ENCODE results near the gene SLC6A19. TPM values are rescaled to one million over a fixed set of nuclear protein-coding genes. Genes with fewer than 3 reads are reported as not detected.

Gene SLC6A19
- total and polyA plus RNA-seq, 9 donors, result 0.08 to 1.5 TPM; not detected in 7

DNA sequence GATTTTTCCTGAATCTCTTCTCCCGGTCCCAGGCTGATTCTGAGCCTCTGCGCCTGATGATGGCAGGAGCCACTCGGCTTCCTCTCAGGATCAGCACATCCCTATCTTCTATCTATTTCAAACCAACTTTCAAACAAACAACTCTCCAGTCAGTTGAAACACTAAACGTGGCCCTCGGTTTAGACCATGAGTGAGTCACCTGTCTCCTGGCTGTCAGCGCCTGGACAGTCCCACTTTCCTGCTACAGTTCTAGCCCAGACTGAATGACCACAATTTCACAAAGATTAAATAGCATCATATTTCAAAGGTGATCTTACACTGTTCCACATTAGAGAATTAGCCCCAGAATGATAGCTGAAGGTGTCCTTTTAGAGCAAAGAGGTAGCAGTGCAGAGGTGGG is 6.2 kb downstream of the SLC6A19 start:
- WGBS, 3 donors, result 71 to 77% (median 73%) methylated on average over 6 of the region's 6 CpGs
- no peaks in the 10 kb centered on the region for H3K36me3 ChIP-seq
- intact Hi-C loops (cut with DNase I), result no loop called here

DNA sequence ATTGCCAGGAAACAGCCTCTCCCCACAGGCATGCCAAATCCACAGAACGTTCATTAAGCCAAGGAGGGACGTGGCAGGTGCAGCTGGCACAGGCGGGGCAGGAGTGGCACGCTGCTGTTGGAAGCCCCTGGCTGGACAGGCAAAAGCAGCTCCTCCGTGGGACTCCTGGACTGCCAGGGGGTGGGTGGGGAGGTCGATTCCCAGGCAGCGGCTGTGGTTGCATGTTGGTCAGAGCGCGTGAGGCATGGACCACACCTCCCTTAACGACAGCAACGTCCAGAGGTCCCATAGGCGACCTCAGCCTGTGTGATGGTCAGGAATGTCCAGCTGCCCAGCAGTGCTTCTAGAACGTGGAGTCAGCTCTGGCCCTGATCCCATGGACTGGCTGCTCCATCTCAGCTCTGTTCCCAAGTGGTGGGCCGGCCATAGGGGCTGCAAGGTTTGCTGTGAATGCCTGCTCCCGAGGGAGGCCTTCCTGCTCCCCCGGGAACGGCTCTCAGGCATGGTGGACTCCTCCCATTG is 6.9 kb downstream of the SLC6A19 start:
- no peak for DNase-seq
- Histone ChIP-seq H3K9me3 (no peaks in the 10 kb centered on the region), H3K4me1 (ENCODE audit: insufficient read depth) (no peaks in the 10 kb centered on the region), H3K36me3 (no peaks in the 10 kb centered on the region), H3K4me3 (no peak overlapping the region), H3K27me3 (no peaks in the 10 kb centered on the region), H3K27ac (no peak overlapping the region)
- WGBS, 3 donors, result 61 to 70% (median 62%) methylated on average over 16 to 17 of the region's 17 CpGs
- intact Hi-C loops (cut with DNase I), result no loop called here
- TF ChIP-seq, protein P1, sequence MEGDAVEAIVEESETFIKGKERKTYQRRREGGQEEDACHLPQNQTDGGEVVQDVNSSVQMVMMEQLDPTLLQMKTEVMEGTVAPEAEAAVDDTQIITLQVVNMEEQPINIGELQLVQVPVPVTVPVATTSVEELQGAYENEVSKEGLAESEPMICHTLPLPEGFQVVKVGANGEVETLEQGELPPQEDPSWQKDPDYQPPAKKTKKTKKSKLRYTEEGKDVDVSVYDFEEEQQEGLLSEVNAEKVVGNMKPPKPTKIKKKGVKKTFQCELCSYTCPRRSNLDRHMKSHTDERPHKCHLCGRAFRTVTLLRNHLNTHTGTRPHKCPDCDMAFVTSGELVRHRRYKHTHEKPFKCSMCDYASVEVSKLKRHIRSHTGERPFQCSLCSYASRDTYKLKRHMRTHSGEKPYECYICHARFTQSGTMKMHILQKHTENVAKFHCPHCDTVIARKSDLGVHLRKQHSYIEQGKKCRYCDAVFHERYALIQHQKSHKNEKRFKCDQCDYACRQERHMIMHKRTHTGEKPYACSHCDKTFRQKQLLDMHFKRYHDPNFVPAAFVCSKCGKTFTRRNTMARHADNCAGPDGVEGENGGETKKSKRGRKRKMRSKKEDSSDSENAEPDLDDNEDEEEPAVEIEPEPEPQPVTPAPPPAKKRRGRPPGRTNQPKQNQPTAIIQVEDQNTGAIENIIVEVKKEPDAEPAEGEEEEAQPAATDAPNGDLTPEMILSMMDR (IDR thresholded peaks at IDR 0.05), result no peak

More for the DNA sequence above, 6.2 kb downstream of the SLC6A19 start:
- H3K4me3 ChIP-seq, result no peak overlapping the region
- H3K4me1 ChIP-seq (ENCODE audit: insufficient read depth), result no peaks in the 10 kb centered on the region
- no peak for DNase-seq
- TF ChIP-seq, protein P1 (IDR thresholded peaks at IDR 0.05), result no peak
- TF ChIP-seq EP300 (IDR thresholded peaks at IDR 0.05) (no peak), POLR2A (IDR thresholded peaks at IDR 0.05) (no peak)
- no peak overlapping the region for H3K27ac ChIP-seq
- no peaks in the 10 kb centered on the region for H3K9me3 ChIP-seq
- no peaks in the 10 kb centered on the region for H3K27me3 ChIP-seq

DNA sequence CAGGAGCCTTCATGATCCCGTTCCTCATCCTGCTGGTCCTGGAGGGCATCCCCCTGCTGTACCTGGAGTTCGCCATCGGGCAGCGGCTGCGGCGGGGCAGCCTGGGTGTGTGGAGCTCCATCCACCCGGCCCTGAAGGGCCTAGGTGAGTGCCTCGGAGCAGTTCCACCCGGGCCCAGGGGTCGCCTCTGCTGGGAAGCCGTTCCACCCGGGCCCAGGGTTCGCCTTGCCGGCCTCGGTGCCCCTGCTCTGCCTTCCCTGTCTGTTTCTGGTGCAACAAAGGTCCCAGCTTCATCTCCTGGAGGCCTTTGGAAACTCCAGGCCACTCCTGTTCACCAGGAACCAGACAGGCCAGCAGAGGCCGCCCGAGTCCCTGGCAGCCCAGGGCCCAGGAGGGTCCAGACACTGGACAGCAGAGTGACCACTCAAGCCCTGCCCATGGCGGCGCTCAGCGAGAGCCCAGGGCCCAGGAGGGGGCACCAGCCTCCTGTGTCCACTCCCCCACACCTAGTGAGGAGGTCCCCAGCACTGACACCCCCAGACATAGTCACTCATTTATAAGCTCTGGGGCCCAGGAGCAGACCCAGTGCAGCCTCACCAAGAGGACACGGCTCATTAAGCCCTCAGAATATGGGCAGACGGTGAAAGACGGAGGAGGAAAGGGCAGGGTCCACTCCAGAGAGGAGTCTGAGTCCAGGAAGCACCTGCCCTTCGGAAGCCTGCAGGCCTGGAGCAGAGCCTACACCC is 7.5 kb downstream of the SLC6A19 start:
- no peak for DNase-seq
- WGBS, 3 donors, result 70 to 81% (median 80%) methylated on average over 24 of the region's 24 CpGs

DNA sequence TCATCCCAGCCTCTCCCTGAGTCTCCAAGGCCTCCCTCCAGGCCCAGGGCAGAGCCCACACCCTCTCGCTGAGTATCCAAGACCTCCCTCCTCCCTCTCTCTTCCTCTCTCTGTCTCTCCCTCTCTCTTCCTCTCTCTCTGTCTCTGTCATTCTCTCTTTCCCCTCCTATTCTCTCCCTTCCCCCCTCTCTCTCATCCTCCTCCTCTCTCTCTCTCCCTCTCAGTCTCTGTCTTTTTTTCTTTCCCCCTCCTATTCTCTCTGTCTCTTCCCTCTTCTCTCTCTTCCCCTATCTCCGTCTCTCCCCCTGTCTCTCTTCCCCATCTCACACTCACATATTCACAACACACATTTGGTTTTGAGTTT is 8.1 kb downstream of the SLC6A19 start:
- 55 to 65% (median 62%) methylated on average over 2 of the region's 2 CpGs for WGBS, 3 donors
- no peaks in the 10 kb centered on the region for H3K4me1 ChIP-seq (ENCODE audit: insufficient read depth)
- H3K27me3 ChIP-seq, result no peaks in the 10 kb centered on the region
- no peak for DNase-seq
- H3K27ac ChIP-seq, result no peak overlapping the region
- intact Hi-C loops (cut with DNase I), result no loop called here
- no peaks in the 10 kb centered on the region for H3K9me3 ChIP-seq
- no peak overlapping the region for H3K4me3 ChIP-seq
- TF ChIP-seq EP300 (IDR thresholded peaks at IDR 0.05), result no peak
- no peak for TF ChIP-seq POLR2A (IDR thresholded peaks at IDR 0.05)
- TF ChIP-seq, protein P1 (IDR thresholded peaks at IDR 0.05), result no peak
- H3K36me3 ChIP-seq, result no peaks in the 10 kb centered on the region

More for the DNA sequence above, 7.5 kb downstream of the SLC6A19 start:
- no peaks in the 10 kb centered on the region for H3K27me3 ChIP-seq
- no peaks in the 10 kb centered on the region for H3K36me3 ChIP-seq
- TF ChIP-seq EP300 (IDR thresholded peaks at IDR 0.05) (no peak), POLR2A (IDR thresholded peaks at IDR 0.05) (no peak)
- TF ChIP-seq, protein P1 (IDR thresholded peaks at IDR 0.05), result no peak
- no peaks in the 10 kb centered on the region for H3K9me3 ChIP-seq
- no peak overlapping the region for H3K27ac ChIP-seq
- intact Hi-C loops (cut with DNase I), result no loop called here
- H3K4me3 ChIP-seq, result no peak overlapping the region
- H3K4me1 ChIP-seq (ENCODE audit: insufficient read depth), result no peaks in the 10 kb centered on the region
